MCF 10A (cell line): ENCODE results near the gene RGS9BP. TPM values are rescaled to one million over a fixed set of nuclear protein-coding genes. Genes with fewer than 3 reads are reported as not detected.
"Not testable (repeated sequence)": the region's sequence is repeated elsewhere in the genome, so short reads cannot be mapped to it uniquely, and the experiment has no call there.

Experiments used
- BruUV-seq: library from RNA; stranded (reverse); fragments of 400-500 nt; replicated peaks from 2 replicates; lab custom pipeline; 2021; lab: Mats Ljungman, UMichigan
- CTCF ChIA-PET: fragments of 300-600 bp; sonication (Branson Sonifier 250); formaldehyde crosslinking; extraction: SDS; loops from one replicate; lab custom pipeline; 2021; ENCODE audit warnings: antibody characterized with exemption, inconsistent platforms; lab: Yijun Ruan, JAX
- POLR2A ChIA-PET: fragments of 300-600, 350-650 bp; sonication (Branson Sonifier 250); formaldehyde crosslinking; extraction: SDS; loops from one replicate; lab custom pipeline; 2020; ENCODE audit warnings: antibody characterized with exemption, inconsistent platforms; lab: Yijun Ruan, JAX
- DNase-seq: peaks from one replicate; pipeline ENCODE4 v3.0.0-alpha.2; 2018; ENCODE audit not compliant: unreplicated experiment
- H3K27ac Mint-ChIP-seq: one replicate; pipeline ENCODE4 v1.8.0; 2022; ENCODE audit warnings: mild to moderate bottlenecking, low read depth, mixed read lengths; ENCODE audit not compliant: unreplicated experiment
- H3K27me3 Mint-ChIP-seq: one replicate; pipeline ENCODE4 v1.8.0; 2022; ENCODE audit warnings: mixed read lengths; ENCODE audit not compliant: insufficient read depth, unreplicated experiment
- H3K36me3 Mint-ChIP-seq: one replicate; pipeline ENCODE4 v1.8.0; 2022; ENCODE audit warnings: mild to moderate bottlenecking, moderate library complexity, mixed read lengths; ENCODE audit not compliant: insufficient read depth, unreplicated experiment
- H3K4me1 Mint-ChIP-seq: one replicate; pipeline ENCODE4 v1.8.0; 2022; ENCODE audit warnings: mixed read lengths; ENCODE audit not compliant: insufficient read depth, unreplicated experiment
- H3K4me3 Mint-ChIP-seq: one replicate; pipeline ENCODE4 v1.8.0; 2022; ENCODE audit warnings: mild to moderate bottlenecking, moderate library complexity, mixed read lengths; ENCODE audit not compliant: unreplicated experiment
- H3K9me3 Mint-ChIP-seq: one replicate; pipeline ENCODE4 v1.8.0; 2022; ENCODE audit warnings: mixed read lengths; ENCODE audit not compliant: unreplicated experiment
- intact Hi-C: fragments of 100-400 bp; cut with micrococcal nuclease; formaldehyde crosslinking; loops from 2 replicates; pipeline ENCODE4 v1.14.1; 2022
- total RNA-seq: library from RNA; stranded (reverse); gene quantifications from 2 replicates; pipeline ENCODE4 v1.2.3, GENCODE V29; 2022
- TF ChIP-seq, protein P1 (sequence below): fragments of 200-600 bp; IDR thresholded peaks from one replicate; pipeline ENCODE4 v1.8.0; 2022; ENCODE audit warnings: antibody characterized with exemption, mild to moderate bottlenecking; ENCODE audit not compliant: unreplicated experiment

The RGS9BP gene
- total RNA-seq, 1 experiment from 2014 or later: 0.16 TPM

DNA sequence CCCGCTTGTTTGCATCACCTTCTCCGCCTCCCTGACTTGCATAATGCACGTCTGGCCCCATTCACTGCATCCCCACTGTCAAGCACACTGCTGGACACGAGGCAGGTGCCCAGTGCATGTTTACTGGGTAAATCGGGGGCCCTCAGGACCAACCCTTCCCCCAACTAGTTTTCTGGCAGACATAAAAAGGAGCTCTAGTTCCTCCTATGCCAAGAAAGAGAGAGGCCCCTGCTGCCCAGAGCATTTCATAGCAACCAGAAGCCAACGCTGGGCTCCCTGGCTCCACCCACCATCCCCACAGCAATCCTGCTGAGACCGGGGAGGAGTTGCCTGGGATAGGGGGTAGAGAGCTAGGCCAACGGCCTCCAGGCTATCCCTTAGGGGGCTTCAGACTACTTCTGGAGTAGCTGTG lies 23.9 kb upstream of the RGS9BP start:
- TF ChIP-seq, protein P1, sequence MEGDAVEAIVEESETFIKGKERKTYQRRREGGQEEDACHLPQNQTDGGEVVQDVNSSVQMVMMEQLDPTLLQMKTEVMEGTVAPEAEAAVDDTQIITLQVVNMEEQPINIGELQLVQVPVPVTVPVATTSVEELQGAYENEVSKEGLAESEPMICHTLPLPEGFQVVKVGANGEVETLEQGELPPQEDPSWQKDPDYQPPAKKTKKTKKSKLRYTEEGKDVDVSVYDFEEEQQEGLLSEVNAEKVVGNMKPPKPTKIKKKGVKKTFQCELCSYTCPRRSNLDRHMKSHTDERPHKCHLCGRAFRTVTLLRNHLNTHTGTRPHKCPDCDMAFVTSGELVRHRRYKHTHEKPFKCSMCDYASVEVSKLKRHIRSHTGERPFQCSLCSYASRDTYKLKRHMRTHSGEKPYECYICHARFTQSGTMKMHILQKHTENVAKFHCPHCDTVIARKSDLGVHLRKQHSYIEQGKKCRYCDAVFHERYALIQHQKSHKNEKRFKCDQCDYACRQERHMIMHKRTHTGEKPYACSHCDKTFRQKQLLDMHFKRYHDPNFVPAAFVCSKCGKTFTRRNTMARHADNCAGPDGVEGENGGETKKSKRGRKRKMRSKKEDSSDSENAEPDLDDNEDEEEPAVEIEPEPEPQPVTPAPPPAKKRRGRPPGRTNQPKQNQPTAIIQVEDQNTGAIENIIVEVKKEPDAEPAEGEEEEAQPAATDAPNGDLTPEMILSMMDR: no peak
- ChIA-PET POLR2A (no interaction called here), CTCF (no interaction called here)
- Mint-ChIP-seq H3K4me1 (no peaks in the 10 kb centered on the region), H3K27me3 (no peaks in the 10 kb centered on the region), H3K27ac (no peak overlapping the region), H3K36me3 (peaks cover 53% of the 10 kb centered on the region), H3K9me3 (no peaks in the 10 kb centered on the region), H3K4me3 (no peak overlapping the region)
- intact Hi-C loops: no loop called here
- no peak for DNase-seq
- BruUV-seq: no TSS peak

DNA sequence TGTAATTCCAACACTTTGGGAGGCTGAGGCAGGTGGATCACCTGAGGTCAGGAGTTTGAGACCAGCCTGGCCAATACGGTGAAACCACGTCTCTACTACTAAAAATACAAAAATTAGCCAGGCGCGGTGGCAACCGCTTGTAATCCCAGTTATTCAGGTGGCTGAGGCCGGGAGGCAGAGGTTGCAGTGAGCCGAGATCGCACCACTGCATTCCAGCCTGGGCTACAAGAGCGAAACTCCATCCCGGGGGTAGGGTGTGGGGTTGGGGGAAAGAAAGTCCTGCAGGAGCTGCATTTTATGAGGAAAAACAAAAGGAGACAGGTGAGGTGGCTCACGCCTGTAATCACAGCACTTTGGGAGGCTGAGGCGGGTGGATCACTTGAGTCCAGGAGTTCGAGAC lies 23.3 kb upstream of the RGS9BP start:
- POLR2A ChIA-PET: not testable (repeated sequence)

DNA sequence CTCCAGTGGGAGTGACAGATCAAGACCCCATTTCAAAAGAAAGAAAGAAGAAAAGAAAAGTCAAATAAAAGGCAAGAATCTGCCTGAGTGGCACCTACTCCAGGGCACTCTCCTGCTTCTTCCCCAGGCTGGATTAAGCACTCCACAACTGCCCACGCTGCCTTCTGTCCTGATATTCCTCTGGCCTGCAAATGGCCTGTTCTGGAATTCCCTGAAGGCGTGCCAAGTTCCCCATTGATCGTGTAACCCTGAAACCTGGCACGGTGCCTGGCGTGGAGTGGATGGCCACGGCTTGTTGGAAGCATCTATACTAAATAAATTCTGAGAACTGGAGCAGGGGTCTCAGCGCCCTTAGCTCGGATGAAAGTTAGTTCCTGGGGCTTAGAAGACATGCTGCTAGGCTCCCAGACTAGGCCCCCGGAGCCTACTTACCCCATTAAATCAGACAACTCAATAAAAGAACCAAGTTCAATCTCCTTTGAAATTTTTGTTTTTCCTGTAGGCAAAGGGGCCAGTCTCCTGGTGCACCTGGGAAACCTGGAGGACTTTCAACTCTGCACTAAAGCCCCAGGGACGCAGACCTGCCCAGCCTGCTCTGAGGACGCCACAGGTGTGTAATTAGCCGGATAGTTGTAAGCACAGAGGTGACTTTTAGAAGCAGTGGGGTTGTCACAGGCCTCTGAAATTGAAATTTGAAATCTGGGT lies 22.6 kb upstream of the RGS9BP start:
- Mint-ChIP-seq H3K4me3 (no peak overlapping the region), H3K9me3 (no peaks in the 10 kb centered on the region), H3K27me3 (no peaks in the 10 kb centered on the region), H3K27ac (no peak overlapping the region), H3K36me3 (peaks cover 55% of the 10 kb centered on the region), H3K4me1 (no peaks in the 10 kb centered on the region)
- TF ChIP-seq, protein P1: no peak
- CTCF ChIA-PET: no interaction called here
- no TSS peak for BruUV-seq
- POLR2A ChIA-PET: no interaction called here
- intact Hi-C loops: no loop called here
- peak; percentile 23 for DNase-seq

More for the DNA sequence above, 23.3 kb upstream of the RGS9BP start:
- H3K27ac Mint-ChIP-seq, CTCF ChIA-PET, BruUV-seq, H3K9me3 Mint-ChIP-seq, DNase-seq, H3K27me3 Mint-ChIP-seq, H3K4me3 Mint-ChIP-seq, intact Hi-C loops, H3K4me1 Mint-ChIP-seq: not testable (repeated sequence)
- H3K36me3 Mint-ChIP-seq: peaks cover 55% of the 10 kb centered on the region

DNA sequence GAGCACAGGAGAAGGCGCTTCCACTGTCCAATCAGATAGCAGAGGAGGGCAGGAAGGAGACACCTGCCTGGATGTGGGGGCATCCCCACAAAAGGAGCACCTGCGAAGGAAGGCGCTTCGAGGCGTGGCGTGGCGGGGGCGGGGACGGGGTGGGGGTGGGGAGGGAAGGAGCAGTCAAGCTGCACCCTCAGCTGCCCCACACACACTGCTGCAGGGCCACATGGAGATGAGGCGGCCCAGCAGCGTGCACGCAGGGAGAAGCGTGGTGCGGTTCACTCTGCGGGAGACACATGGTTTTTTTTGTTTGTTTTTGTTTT lies 22.1 kb upstream of the RGS9BP start:
- H3K27ac Mint-ChIP-seq: no peak overlapping the region
- H3K4me3 Mint-ChIP-seq: no peak overlapping the region
- ChIA-PET CTCF (no interaction called here), POLR2A (no interaction called here)
- H3K9me3 Mint-ChIP-seq: no peaks in the 10 kb centered on the region
- TF ChIP-seq, protein P1: no peak
- intact Hi-C loops: no loop called here
- peaks cover 52% of the 10 kb centered on the region for H3K36me3 Mint-ChIP-seq
- H3K4me1 Mint-ChIP-seq: no peaks in the 10 kb centered on the region
- no peak for DNase-seq
- H3K27me3 Mint-ChIP-seq: no peaks in the 10 kb centered on the region
- BruUV-seq: no TSS peak

DNA sequence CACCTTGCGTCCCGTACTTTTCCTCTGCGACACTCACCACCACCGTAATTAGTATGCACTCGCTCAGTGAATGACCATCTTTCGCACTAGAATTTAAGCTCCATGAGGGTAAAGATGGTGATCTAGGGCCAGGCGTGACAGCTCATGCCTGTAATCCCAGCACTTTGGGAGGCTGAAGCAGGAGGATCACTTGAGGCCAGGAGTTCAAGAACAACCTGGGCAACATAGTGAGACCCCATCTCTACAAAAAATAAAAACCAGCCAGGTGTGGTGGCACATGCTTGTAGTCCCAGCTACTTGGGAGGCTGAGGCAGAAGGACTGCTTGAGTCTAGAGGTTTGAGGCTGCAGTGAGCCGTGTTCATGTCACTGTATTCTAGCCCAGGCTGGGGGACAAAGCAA lies 19.3 kb upstream of the RGS9BP start:
- H3K4me3 Mint-ChIP-seq, H3K4me1 Mint-ChIP-seq, H3K9me3 Mint-ChIP-seq, H3K27me3 Mint-ChIP-seq, H3K27ac Mint-ChIP-seq, intact Hi-C loops, BruUV-seq, DNase-seq: not testable (repeated sequence)
- peaks cover 42% of the 10 kb centered on the region for H3K36me3 Mint-ChIP-seq
- ChIA-PET POLR2A (interaction anchor here (0.6 to 0.8 kb wide), 3 partner anchors 11 to 59 kb away, joined by 3 read pairs; no protein-coding TSS in a partner anchor), CTCF (interaction anchor here (0.6 to 1.1 kb wide), 5 partner anchors 13 to 126 kb away, joined by 3 to 6 read pairs (median 4); partner anchors contain the start of gene ANKRD27)
